T-helper 1 cell treated with Interleukin-12 subunit alpha and Interleukin-12 subunit beta and Interleukin-4 antibody, amounts not matched to agents 30 ng/mL and 1 ng/mL, for 36 hours (primary cell): Measurements from ENCODE around the gene TOX2. TPM values are rescaled to one million over a fixed set of nuclear protein-coding genes. Genes with fewer than 3 reads are reported as not detected.

Experiments used
- intact Hi-C: fragments of 100-400 bp; cut with micrococcal nuclease; formaldehyde crosslinking; loops from one replicate; pipeline ENCODE4 v1.15.1; 2024
- total RNA-seq: library from RNA; stranded (reverse); gene quantifications from 2 replicates; pipeline ENCODE4 v1.2.3, GENCODE V29; 2022

The TOX2 gene
- total RNA-seq, 1 donor from 2014 or later = 16.0 TPM

- intact Hi-C loops = no loop called here
Observed at GRCh38 chr20:43973671-43974450, 59.2 kb downstream of the TOX2 start.

GRCh38 chr20:43974695-43975094 is 60.0 kb downstream of the TOX2 start:
- intact Hi-C loops = no loop called here

GRCh38 chr20:43975096-43975768 is 60.6 kb downstream of the TOX2 start:
- intact Hi-C loops = no loop called here

GRCh38 chr20:43976547-43976946 is 61.9 kb downstream of the TOX2 start:
- intact Hi-C loops = no loop called here

- intact Hi-C loops = no loop called here
Observed at GRCh38 chr20:43977252-43977651, 62.6 kb downstream of the TOX2 start.

- intact Hi-C loops = no loop called here
Observed at GRCh38 chr20:43977962-43978361, 63.3 kb downstream of the TOX2 start.

- intact Hi-C loops = no loop called here
Observed at GRCh38 chr20:43979576-43980105, 65.0 kb downstream of the TOX2 start.

GRCh38 chr20:43981540-43981939 is 66.9 kb downstream of the TOX2 start:
- intact Hi-C loops = no loop called here

GRCh38 chr20:43982016-43982415 is 67.4 kb downstream of the TOX2 start:
- intact Hi-C loops = no loop called here

GRCh38 chr20:43982886-43983285 is 68.2 kb downstream of the TOX2 start:
- intact Hi-C loops = loop anchor here (1.0 kb wide), 1 partner anchor 97 kb away; no protein-coding TSS in a partner anchor

GRCh38 chr20:43983359-43983758 is 68.7 kb downstream of the TOX2 start:
- intact Hi-C loops = loop anchor here (1.0 kb wide), 1 partner anchor 97 kb away; no protein-coding TSS in a partner anchor

- intact Hi-C loops = loop anchor here (1.0 kb wide), 1 partner anchor 96 kb away; no protein-coding TSS in a partner anchor
Observed at GRCh38 chr20:43983904-43984361, 69.3 kb downstream of the TOX2 start.

GRCh38 chr20:43984587-43984986 is 69.9 kb downstream of the TOX2 start:
- intact Hi-C loops = no loop called here

GRCh38 chr20:43985121-43985520 is 70.5 kb downstream of the TOX2 start:
- intact Hi-C loops = no loop called here

- intact Hi-C loops = no loop called here
Observed at GRCh38 chr20:43985608-43986316, 71.1 kb downstream of the TOX2 start.

- intact Hi-C loops = no loop called here
Observed at GRCh38 chr20:43987018-43987417, 72.4 kb downstream of the TOX2 start.

GRCh38 chr20:43987531-43987930 is 72.9 kb downstream of the TOX2 start:
- intact Hi-C loops = no loop called here

- intact Hi-C loops = no loop called here
Observed at GRCh38 chr20:43988451-43988850, 73.8 kb downstream of the TOX2 start.

GRCh38 chr20:43988867-43989266 is 74.2 kb downstream of the TOX2 start:
- intact Hi-C loops = no loop called here

- intact Hi-C loops = no loop called here
Observed at GRCh38 chr20:43991261-43991660, 76.6 kb downstream of the TOX2 start.

- intact Hi-C loops = no loop called here
Observed at GRCh38 chr20:43991982-43992381, 77.3 kb downstream of the TOX2 start.

- intact Hi-C loops = no loop called here
Observed at GRCh38 chr20:43992885-43993284, 78.2 kb downstream of the TOX2 start.
